Activated naive CD4-positive, alpha-beta T cell (primary cell): ENCODE results near the gene ADRA2B.
"Not testable (repeated sequence)": the region's sequence is repeated elsewhere in the genome, so short reads cannot be mapped to it uniquely, and the experiment has no call there.

Source experiments
- DNase-seq, 4 experiments: peaks; one replicate each; lab custom pipeline; 2025; lab: John Stamatoyannopoulos, UW

The ADRA2B gene

GRCh38 chr2:96150791-96151594 is 34.6 kb upstream of the ADRA2B start:
- DNase-seq = no peak

GRCh38 chr2:96150007-96150640 is 33.8 kb upstream of the ADRA2B start:
- no peak for DNase-seq

GRCh38 chr2:96148410-96149217 is 32.2 kb upstream of the ADRA2B start:
- peak; percentile 81 to 91 (median 86) for DNase-seq

- DNase-seq = no peak
Observed at GRCh38 chr2:96147593-96148201, 31.3 kb upstream of the ADRA2B start.

- no peak for DNase-seq
Observed at GRCh38 chr2:96146881-96147592, 30.7 kb upstream of the ADRA2B start.

GRCh38 chr2:96146153-96146880 is 29.9 kb upstream of the ADRA2B start:
- peak; percentile 64 to 83 (median 74) for DNase-seq

- DNase-seq = no peak
Observed at GRCh38 chr2:96145848-96146152, 29.4 kb upstream of the ADRA2B start.

GRCh38 chr2:96145036-96145847 is 28.9 kb upstream of the ADRA2B start, which contains the start of gene DUSP2:
TSS of gene DUSP2 (minus strand) at chr2:96145440. CDS start at chr2:96145354, 86 bp downstream.
- DNase-seq = peak; percentile 72 to 81 (median 78)

GRCh38 chr2:96144481-96145035 is 28.2 kb upstream of the ADRA2B start:
- DNase-seq = peak in 3 of 4 experiments; percentile 27 to 51 (median 48)

GRCh38 chr2:96143848-96144480 is 27.6 kb upstream of the ADRA2B start:
- DNase-seq = peak in 2 of 4 experiments; percentile 21 to 48

GRCh38 chr2:96143231-96143847 is 27.0 kb upstream of the ADRA2B start:
- no peak for DNase-seq

- DNase-seq = peak in 2 of 4 experiments; percentile 36 to 37
Observed at GRCh38 chr2:96142217-96143113, 26.1 kb upstream of the ADRA2B start.

GRCh38 chr2:96141624-96141967 is 25.2 kb upstream of the ADRA2B start:
- DNase-seq = not testable (repeated sequence)

GRCh38 chr2:96140941-96141623 is 24.7 kb upstream of the ADRA2B start:
- no peak for DNase-seq

- no peak for DNase-seq
Observed at GRCh38 chr2:96139181-96139758, 22.9 kb upstream of the ADRA2B start.
